T-helper 2 cell treated with Interferon-gamma antibody and Interleukin-4, amounts not matched to agents 5 μg/mL and 100 μg/mL, for 36 hours (primary cell): ENCODE data around the gene IFT88.
A peak's percentile ranks its signal among the peaks of the same experiment; 100 is the strongest.

ENCODE experiments used
- DNase-seq: peaks from one replicate; pipeline ENCODE4 v3.0.0; 2021; ENCODE audit warnings: low spot score
- H3K27ac Mint-ChIP-seq: one replicate; pipeline ENCODE4 v1.8.0; 2021; ENCODE audit warnings: mild to moderate bottlenecking, mixed read lengths
- H3K27me3 Mint-ChIP-seq: one replicate; pipeline ENCODE4 v1.8.0; 2021; ENCODE audit warnings: low read depth, mixed read lengths
- H3K36me3 Mint-ChIP-seq: one replicate; pipeline ENCODE4 v1.8.0; 2021; ENCODE audit warnings: low read depth, mixed read lengths
- H3K4me1 Mint-ChIP-seq: one replicate; pipeline ENCODE4 v1.8.0; 2021; ENCODE audit warnings: low read depth, mixed read lengths
- H3K4me3 Mint-ChIP-seq: one replicate; pipeline ENCODE4 v1.8.0; 2022; ENCODE audit warnings: mild to moderate bottlenecking, moderate library complexity, mixed read lengths
- H3K9me3 Mint-ChIP-seq: one replicate; pipeline ENCODE4 v1.8.0; 2021; ENCODE audit warnings: mixed read lengths

IFT88 gene

GRCh38 chr13:20566898-20567874 is at the start of gene IFT88:
Gene IFT88 (plus strand): TSS chr13:20567157. CDS start chr13:20574386, 7,229 bp downstream.
- Mint-ChIP-seq H3K36me3 (peaks cover 6% of the 10 kb centered on the region), H3K27ac (peak within 1 kb of the TSS; percentile 88), H3K4me3 (peak within 1 kb of the TSS; percentile 91), H3K27me3 (no peaks in the 10 kb centered on the region), H3K9me3 (peaks cover 16% of the 10 kb centered on the region), H3K4me1 (peaks cover 14% of the 10 kb centered on the region)
- peak; percentile 83 for DNase-seq

GRCh38 chr13:20518660-20519100 is 48.3 kb upstream of the IFT88 start:
- no peaks in the 10 kb centered on the region for H3K9me3 Mint-ChIP-seq
- DNase-seq, result no peak
- H3K4me1 Mint-ChIP-seq, result peaks cover 5% of the 10 kb centered on the region
- no peaks in the 10 kb centered on the region for H3K27me3 Mint-ChIP-seq
- no peak overlapping the region for H3K4me3 Mint-ChIP-seq
- no peak overlapping the region for H3K27ac Mint-ChIP-seq
- H3K36me3 Mint-ChIP-seq, result peaks cover 3% of the 10 kb centered on the region

- no peak for DNase-seq
- Mint-ChIP-seq H3K4me1 (peaks cover 10% of the 10 kb centered on the region), H3K4me3 (no peak overlapping the region), H3K27me3 (no peaks in the 10 kb centered on the region), H3K27ac (no peak overlapping the region), H3K36me3 (peaks cover 3% of the 10 kb centered on the region), H3K9me3 (no peaks in the 10 kb centered on the region)
These were observed 47.1 kb upstream of the IFT88 start for GRCh38 chr13:20519875-20520274.

GRCh38 chr13:20521364-20522115 is 45.4 kb upstream of the IFT88 start:
- Mint-ChIP-seq H3K27ac (no peak overlapping the region), H3K27me3 (no peaks in the 10 kb centered on the region)

GRCh38 chr13:20525144-20525600 is 41.8 kb upstream of the IFT88 start:
- no peaks in the 10 kb centered on the region for H3K36me3 Mint-ChIP-seq
- no peaks in the 10 kb centered on the region for H3K27me3 Mint-ChIP-seq
- H3K4me1 Mint-ChIP-seq, result peaks cover 21% of the 10 kb centered on the region
- DNase-seq, result peak; percentile 22
- peak overlapping the region; percentile 89 for H3K4me3 Mint-ChIP-seq
- H3K9me3 Mint-ChIP-seq, result peaks cover under 1% of the 10 kb centered on the region
- peak overlapping the region; percentile 68 for H3K27ac Mint-ChIP-seq

More at GRCh38 chr13:20521364-20522115, 45.4 kb upstream of the IFT88 start:
- H3K4me1 Mint-ChIP-seq, result peaks cover 16% of the 10 kb centered on the region
- no peak for DNase-seq
- no peak overlapping the region for H3K4me3 Mint-ChIP-seq
- no peaks in the 10 kb centered on the region for H3K9me3 Mint-ChIP-seq
- peaks cover 3% of the 10 kb centered on the region for H3K36me3 Mint-ChIP-seq

- Mint-ChIP-seq H3K4me1 (peaks cover 21% of the 10 kb centered on the region), H3K27me3 (no peaks in the 10 kb centered on the region), H3K9me3 (peaks cover 8% of the 10 kb centered on the region), H3K4me3 (peak within 1 kb of the TSS; percentile 89), H3K27ac (peak within 1 kb of the TSS; percentile 87), H3K36me3 (peaks cover 4% of the 10 kb centered on the region)
- peak; percentile 65 for DNase-seq
These were observed 41.1 kb upstream of the IFT88 start, which contains the start of gene CRYL1 for GRCh38 chr13:20525601-20526544. Gene CRYL1 (minus strand): TSS chr13:20525857. CDS start chr13:20525794, 63 bp downstream.

GRCh38 chr13:20526664-20527063 is 40.3 kb upstream of the IFT88 start:
- no peaks in the 10 kb centered on the region for H3K27me3 Mint-ChIP-seq
- peaks cover 4% of the 10 kb centered on the region for H3K36me3 Mint-ChIP-seq
- H3K4me3 Mint-ChIP-seq, result peak overlapping the region; percentile 84
- DNase-seq, result no peak
- peaks cover 13% of the 10 kb centered on the region for H3K9me3 Mint-ChIP-seq
- H3K27ac Mint-ChIP-seq, result peak overlapping the region; percentile 87
- peaks cover 21% of the 10 kb centered on the region for H3K4me1 Mint-ChIP-seq

GRCh38 chr13:20528452-20528851 is 38.5 kb upstream of the IFT88 start:
- peaks cover 4% of the 10 kb centered on the region for H3K36me3 Mint-ChIP-seq
- H3K27ac Mint-ChIP-seq, result no peak overlapping the region
- peaks cover 17% of the 10 kb centered on the region for H3K4me1 Mint-ChIP-seq
- no peak overlapping the region for H3K4me3 Mint-ChIP-seq
- peaks cover 20% of the 10 kb centered on the region for H3K9me3 Mint-ChIP-seq
- peak; percentile 15 for DNase-seq
- no peaks in the 10 kb centered on the region for H3K27me3 Mint-ChIP-seq

- Mint-ChIP-seq H3K4me1 (no peaks in the 10 kb centered on the region), H3K9me3 (peaks cover 41% of the 10 kb centered on the region), H3K36me3 (peaks cover 4% of the 10 kb centered on the region), H3K27me3 (no peaks in the 10 kb centered on the region), H3K4me3 (no peak overlapping the region), H3K27ac (no peak overlapping the region)
- DNase-seq, result no peak
These were observed 32.8 kb upstream of the IFT88 start for GRCh38 chr13:20534038-20534608.

- H3K9me3 Mint-ChIP-seq, result peaks cover 29% of the 10 kb centered on the region
- no peaks in the 10 kb centered on the region for H3K27me3 Mint-ChIP-seq
- no peak for DNase-seq
- H3K4me3 Mint-ChIP-seq, result no peak overlapping the region
- no peak overlapping the region for H3K27ac Mint-ChIP-seq
- no peaks in the 10 kb centered on the region for H3K36me3 Mint-ChIP-seq
- no peaks in the 10 kb centered on the region for H3K4me1 Mint-ChIP-seq
These were observed 30.0 kb upstream of the IFT88 start for GRCh38 chr13:20536992-20537391.

- Mint-ChIP-seq H3K4me3 (no peak overlapping the region), H3K4me1 (peaks cover 10% of the 10 kb centered on the region), H3K36me3 (no peaks in the 10 kb centered on the region), H3K9me3 (peaks cover under 1% of the 10 kb centered on the region), H3K27ac (no peak overlapping the region), H3K27me3 (peaks cover 2% of the 10 kb centered on the region)
- no peak for DNase-seq
These were observed 22.6 kb upstream of the IFT88 start for GRCh38 chr13:20544201-20544923.

- Mint-ChIP-seq H3K4me3 (no peak overlapping the region), H3K27me3 (peaks cover 2% of the 10 kb centered on the region), H3K9me3 (no peaks in the 10 kb centered on the region), H3K4me1 (peaks cover 10% of the 10 kb centered on the region), H3K27ac (no peak overlapping the region), H3K36me3 (no peaks in the 10 kb centered on the region)
- DNase-seq, result no peak
These were observed 20.4 kb upstream of the IFT88 start for GRCh38 chr13:20546556-20546955.
